GM20431 (cell line): Measurements from ENCODE around the gene HOXA3.

Experiments used
- in situ Hi-C: fragments of 300-500 bp; cut with MseI, MboI; formaldehyde crosslinking; loops from one replicate; pipeline ENCODE4 v1.15.0; 2020; ENCODE audit warnings: low sequenced_read_pairs; ENCODE audit not compliant: unreplicated experiment

Gene HOXA3

DNA sequence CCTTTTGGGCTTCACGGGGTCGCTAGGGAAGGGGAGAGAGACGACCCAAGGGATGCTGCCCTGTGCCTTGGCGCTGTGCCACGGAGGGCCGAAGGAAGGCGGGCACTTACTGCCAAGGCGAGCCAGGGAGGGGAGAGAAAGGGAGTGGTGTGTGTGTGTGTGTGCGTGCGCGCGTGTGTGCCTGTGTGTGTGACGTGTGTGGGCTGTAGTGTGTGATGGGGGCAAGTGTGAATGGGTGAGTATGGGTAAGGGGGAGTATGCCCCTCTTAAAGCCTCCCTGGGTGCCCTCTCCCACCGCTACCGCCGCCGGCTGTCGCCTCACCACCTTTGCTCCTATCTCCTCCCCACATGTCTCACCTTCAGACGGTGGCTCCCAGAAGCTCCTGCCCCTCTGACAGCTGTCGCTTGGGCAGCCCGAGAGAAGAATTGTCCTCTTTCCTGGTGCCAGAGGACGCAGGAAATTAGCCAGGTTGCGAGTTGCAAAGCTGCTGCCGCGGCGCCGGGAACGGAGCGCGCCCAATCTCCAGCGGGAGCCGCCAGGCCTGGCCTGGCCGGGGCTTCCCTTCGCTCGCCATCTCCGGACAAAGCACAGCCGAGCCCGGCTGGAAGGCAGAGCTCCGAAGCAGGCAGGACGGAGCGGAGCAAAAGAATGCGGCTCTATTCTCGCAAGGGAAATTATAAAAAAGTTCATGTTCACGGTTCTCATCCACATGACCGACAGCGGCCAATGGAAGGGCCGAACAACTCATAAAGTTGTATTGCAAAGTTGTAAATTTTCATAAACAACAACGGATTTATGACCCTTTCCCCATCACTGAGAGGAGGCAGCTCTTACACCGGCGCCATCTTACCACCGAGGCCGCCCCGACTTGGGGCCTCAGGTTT lies at the start of gene HOXA3:
HOXA3 (minus strand) TSS at position 653 of the 885 bp plus-strand sequence. CDS start 41,943 bp downstream, outside the sequence.
- in situ Hi-C loops: loop anchor here (25.0 kb wide), 2 partner anchors 765 to 1290 kb away; no protein-coding TSS in a partner anchor

DNA sequence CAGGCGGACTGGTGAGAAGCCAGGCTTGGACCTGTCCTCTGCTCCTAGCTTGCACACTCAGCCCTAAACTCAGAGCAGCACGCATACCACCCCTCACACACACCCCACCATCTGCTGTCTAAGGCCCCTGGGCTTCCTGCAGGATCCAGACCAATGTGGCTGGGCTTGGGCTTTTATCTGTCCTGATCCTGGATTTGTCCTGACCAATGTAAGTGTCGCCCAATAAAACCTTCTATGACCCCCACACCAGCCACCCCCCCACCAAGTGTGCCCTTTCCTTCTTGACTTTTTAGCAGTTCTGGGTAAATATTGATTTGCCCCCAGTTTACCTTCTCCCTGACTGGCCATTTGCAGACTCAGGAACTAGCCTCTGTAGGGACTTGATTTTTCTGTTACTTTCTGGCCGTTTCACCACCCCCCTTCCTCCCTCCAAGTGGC lies 49.2 kb upstream of the HOXA3 start:
- in situ Hi-C loops: loop anchor here (10.0 to 25.0 kb wide), 2 partner anchors 361 to 723 kb away; no protein-coding TSS in a partner anchor

DNA sequence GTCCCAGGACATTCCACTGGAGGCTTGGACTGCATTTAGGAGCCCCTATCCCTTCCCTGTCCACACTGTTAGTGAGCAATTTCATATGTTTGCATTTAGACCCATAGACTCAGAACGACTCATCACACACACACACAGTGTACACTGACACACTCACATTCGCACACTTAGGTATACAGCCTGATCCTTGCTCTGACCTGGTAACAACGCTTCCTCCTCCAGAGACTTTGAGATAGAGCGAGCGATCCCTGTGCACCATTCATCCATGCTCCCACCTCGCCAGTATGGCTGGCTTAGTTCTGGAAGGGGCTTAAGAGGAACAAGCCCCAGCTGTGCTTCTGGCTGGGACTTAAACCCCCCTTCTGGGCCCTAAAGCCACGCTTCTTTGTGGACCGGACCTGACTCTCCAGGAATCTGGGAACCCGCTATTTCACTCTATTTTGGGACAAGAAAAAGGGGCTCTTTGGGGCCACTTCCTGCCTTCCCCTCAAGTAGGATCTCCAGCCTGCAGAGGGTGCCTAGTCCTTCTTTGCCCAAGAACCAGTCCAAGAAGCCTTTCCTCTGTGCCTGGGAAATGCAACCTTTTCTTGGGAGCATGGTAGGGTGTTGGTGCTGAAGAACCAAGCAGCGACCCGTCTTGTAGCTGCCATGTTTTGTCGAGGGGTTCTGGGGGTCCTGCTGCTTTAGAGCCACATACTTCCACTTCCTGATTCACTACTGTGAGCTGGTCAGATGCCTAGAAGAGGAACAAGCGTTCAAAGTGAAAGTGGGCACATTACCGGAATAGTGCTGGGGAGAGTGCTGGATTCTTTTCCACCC lies 48.6 kb upstream of the HOXA3 start:
- in situ Hi-C loops: loop anchor here (10.0 to 25.0 kb wide), 2 partner anchors 361 to 724 kb away; no protein-coding TSS in a partner anchor

DNA sequence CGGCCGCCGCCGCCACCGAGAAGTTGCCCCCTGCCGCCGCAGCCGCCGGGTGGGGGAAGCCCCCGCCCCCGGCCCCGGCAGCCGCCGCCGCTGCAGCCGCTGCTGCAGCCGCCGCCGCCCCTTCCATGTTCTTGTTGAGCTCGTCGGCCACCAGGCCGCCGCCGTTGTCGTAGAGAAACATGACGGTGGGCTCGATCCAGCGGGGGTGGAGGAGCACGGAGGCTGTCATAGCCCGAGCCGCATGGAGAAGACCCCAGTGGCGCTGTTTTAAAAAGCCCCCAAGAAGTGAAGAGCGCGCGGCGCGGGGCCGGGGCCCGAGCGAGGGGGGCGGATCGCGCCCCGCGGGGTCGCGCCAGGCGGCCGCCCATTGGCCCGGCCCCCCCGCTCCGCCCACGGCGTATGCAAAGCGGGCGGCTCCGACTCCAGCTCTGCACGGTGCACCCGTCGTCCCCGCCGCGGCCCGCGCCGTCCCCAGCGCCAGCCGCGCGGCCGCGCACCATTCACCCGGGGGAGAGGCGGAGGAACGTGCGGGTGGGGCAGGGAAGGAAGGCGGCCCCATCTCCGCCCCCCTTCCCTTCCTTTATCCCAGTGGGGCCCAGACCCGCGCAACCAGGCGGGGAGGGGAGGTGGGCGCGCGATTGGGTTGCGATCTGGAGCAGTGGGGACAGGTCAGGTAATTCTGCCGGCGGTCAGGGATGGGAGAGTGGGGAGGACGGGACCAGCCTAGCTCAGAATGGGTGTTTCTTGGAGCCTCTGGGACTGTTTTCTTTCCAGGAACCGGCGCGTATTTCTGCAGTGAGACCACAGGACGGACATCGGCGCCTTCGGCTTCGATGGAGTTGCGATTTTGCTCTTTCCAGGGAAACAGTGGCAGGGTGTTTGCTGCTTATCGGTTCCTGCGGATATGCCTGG lies 47.7 kb upstream of the HOXA3 start, which contains the start of gene HOXA13:
HOXA13 (minus strand) TSS at position 243 of the 912 bp plus-strand sequence; CDS start at position 229, 14 bp downstream.
- in situ Hi-C loops: loop anchor here (10.0 to 25.0 kb wide), 2 partner anchors 362 to 725 kb away; no protein-coding TSS in a partner anchor

DNA sequence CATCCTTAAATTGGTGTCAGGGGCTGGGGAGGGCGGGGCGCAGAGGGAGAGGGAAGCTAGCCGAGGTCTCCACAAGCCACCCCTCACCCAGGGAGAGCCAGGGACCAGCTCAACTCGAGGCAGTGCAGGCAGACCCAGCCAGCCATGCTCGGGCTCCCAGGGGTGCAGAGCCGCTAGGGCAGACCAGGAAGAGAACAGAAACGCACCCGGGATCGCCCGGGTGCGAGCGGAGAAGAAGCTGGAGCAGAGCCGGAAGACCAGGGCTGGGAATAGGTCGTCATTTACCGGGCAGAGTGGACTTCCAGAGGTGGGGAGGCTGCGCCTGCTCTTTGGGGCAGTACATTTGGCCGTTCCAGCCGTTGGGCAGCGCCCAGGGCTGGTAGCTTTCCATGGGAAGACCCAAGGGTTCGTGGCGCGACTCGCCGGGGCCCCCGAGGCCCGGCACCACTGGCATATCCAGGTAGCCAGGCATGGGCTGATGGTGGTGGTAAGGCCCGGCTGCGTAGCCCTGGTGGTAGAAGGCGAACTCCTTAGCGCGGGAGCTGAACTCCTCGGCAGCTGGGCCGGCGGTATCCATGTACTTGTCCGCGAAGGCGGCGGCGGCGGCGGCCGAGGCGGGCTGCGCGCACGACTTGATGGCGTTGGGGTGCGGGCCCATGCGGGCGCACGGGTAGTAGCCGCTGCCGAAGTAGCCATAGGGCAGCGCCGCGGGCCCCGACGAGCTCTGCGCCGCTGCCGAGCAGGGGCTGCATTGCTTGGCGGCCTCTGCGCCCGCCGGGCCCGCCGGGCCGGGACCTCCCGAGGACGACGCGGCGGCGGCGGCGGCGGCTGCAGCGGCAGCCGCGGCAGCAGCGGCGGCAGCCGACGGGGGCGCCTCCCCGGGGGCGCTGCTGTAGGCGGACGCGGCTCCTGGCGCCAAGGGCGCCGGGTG lies 46.8 kb upstream of the HOXA3 start:
- in situ Hi-C loops: no loop called here

DNA sequence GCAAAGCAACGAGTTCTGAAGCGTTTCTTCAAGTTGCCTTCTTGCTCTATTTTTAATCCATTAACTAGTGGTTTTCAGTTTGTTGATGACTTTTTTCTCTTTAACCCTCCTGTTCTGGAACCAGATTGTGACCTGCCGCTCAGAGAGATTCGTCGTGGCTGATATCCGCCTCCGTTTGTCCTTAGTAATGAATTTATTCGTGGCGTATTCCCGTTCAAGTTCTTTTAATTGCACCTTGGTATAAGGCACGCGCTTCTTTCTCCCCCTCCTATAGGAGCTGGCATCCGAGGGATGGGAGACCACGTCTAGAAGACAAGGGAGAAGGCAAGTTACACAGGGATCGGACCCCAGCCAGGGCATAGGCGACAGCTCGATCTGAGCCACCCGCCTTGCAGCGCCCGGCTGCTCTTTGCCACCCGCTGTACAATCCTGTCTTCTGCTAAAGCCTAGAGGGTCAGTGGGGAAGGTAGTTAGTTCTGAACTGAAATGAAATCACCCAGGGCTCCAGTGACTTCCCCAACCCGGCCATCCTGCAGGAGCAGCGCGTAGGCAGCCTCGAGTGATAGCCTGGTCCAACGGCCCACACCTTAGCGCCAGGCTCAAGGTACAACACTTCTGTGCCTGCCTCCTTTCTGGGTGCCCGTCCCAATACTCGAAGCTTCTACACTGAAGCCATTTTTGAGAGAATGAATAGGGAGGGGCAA lies 45.9 kb upstream of the HOXA3 start:
- in situ Hi-C loops: no loop called here

DNA sequence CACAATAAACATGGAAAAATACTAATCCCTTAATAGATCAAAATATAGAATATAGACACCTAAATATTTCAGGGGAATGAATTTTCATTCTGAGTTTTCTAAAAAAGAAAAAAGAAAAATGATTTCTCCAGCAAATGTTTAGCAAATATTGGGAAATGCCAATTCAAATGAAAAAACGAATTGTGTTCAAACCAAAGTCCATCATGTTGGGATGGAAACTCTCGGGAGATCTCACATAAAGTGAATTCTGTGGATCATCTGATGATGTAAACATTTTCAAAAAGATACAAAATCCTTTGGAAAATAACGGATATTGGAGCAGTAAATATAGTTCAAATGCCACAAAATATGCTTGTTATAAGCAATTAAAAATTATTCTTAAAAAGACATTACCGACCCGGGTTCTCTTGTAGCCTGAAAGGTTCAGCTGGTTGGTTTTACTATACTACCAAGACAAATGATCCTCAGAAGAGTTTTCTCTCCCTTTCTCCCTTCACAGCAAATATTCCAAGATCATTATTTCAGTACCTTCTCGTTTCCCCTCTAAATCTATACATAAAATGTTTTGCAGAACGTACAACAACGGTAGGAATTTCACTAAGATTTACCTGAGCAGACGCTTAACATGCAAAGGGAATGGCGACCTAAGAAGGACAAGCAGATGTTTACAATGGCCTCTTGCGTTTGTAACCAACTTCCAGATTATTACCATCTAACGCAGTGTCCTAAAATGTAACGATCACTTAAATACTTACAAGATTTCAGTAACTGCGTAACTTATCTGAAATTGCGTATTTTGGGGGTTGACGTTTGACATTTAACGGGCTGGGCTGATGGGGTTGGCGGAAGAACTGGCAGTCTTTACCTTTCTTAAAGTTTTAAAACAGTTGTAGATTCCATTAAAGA lies 45.0 kb upstream of the HOXA3 start:
- in situ Hi-C loops: no loop called here

DNA sequence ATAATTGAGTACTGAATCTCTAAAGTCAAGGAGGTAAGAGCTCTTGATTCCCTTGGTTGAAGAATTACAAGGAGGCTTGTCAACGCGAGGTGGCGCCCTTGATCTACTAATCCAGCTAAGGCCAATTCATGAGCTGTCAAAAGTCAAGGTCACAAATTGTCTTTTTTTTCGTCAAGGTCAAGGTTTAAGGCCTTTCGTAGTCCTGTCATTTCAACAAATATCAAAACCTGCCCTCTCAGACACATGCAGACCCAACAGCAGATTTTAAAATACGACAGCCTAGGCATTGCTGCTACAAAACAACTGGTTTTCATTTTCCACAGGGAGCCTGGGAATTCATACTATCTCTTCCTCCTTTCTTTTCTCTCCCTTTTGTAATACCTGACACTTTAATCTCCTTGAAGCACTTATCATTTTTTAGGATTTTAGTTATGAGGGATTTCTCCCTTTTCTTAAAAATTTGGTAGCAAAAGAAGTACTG lies 43.9 kb upstream of the HOXA3 start:
- in situ Hi-C loops: no loop called here

DNA sequence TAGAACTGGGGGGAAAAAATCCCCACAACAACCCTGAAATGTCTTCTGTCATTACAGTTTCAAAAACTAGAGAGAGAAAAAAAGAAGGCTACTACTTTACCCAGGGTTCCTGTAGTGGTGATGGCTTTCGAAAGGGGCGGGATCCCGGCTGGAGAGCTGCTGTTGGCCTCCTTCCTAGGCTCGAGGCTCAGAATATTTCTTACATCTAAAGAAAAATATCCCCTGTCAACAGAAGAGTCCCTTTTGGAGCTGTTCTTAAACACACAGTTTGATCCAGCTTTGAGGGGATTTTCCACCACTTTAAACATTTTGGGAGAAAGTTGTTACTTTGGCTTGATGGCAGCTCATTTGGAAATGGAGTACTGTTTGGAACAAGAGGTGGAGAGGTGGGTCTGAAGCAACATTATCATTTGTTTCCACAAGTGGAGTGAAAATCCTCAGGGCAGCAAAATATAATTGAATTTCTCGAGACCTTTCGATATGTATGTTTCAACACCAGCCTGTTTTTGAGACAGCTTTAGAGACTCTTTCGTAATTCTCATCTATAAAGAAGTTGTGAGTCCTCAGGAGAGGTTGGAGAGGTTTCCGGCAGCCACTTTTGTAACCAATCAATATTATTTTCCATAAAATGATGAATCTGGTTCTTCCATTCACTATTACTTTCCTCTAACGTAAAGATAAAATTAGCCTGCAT lies 42.5 kb upstream of the HOXA3 start:
- in situ Hi-C loops: no loop called here

DNA sequence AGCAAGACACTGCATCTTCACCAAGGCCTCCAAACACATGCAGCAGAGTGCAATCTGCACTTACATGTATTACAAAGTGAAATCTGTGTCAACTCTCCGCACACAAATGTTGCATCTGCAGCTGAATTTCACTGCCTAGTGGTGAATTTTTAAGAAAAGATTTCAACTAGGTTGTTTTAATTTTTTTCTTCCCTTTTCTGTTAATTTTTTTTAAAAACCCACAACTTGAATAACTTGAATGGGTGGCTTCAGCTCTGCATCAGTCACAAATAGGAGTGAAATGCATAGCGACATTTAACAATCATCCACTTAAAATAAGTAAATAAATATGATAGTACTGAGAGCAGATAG lies 41.6 kb upstream of the HOXA3 start:
- in situ Hi-C loops: no loop called here

DNA sequence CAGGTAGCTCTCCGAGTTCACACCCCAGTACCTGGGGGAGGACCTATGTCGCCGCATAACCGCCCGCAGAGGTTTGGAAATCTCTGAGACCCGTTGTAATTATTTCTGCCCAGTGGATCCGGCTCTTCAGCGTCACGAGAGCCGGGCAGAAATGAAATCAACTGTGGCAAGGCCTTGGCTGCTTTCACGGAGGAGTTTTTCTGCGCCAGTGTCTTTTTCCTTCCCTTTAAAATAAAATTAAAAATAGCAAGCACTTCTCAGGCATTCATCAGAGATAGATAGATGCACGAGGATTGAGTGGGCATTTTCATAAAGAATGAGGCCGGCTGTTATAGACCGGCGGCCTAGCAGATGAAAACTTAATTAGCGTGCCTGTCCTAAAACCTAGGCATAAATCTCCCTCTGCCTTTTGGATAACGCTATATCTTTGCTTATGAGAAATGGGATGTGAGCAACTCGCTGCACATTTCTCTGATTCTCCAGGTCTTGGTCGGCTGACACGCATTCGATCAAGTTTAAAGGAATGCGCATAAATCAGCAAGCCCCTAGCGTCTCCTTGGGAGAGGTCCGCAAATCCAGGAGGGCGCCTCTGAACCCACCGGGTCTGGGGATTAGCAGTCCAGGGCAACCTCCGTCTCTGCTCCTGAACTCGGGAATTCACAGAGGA lies 41.1 kb upstream of the HOXA3 start:
- in situ Hi-C loops: no loop called here

DNA sequence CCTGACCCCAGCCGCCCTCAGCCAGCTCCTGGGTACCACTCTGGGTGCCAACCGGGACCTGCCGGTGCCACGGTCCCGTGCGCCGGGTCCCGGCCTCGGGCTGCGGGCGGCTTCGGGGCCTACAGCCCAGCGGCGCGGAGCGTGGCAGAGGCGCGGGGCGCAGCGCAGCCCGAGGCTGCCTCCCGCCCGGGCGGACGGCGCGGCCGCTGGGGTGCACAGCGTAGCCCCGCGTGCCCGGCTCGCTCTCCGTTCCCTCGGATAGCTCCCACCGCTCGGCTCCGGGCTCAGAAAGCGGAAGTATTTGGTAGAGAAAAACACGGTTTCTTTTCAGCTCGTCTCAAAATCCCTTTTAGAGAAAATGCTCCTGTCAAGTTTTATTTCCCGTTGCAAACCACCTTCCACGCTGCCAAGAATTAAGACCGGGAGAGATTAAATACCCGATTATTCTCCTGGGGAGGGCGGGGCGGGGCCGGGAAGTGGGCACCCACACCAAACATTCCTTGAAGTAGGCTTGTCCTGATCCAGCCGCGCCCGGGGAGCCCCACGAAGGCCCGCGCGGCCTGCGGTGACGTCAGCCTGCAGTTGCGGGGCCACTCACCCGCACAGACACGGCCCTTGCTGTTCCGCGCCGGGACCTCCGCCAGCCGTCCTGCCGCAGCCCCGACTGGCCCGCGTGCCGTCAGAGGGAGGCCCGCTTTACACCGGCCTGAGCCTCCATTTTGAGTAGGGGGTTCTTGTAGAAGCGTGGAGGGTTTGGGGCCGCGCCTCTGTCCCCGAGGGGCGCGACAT lies 40.4 kb upstream of the HOXA3 start:
- in situ Hi-C loops: no loop called here

DNA sequence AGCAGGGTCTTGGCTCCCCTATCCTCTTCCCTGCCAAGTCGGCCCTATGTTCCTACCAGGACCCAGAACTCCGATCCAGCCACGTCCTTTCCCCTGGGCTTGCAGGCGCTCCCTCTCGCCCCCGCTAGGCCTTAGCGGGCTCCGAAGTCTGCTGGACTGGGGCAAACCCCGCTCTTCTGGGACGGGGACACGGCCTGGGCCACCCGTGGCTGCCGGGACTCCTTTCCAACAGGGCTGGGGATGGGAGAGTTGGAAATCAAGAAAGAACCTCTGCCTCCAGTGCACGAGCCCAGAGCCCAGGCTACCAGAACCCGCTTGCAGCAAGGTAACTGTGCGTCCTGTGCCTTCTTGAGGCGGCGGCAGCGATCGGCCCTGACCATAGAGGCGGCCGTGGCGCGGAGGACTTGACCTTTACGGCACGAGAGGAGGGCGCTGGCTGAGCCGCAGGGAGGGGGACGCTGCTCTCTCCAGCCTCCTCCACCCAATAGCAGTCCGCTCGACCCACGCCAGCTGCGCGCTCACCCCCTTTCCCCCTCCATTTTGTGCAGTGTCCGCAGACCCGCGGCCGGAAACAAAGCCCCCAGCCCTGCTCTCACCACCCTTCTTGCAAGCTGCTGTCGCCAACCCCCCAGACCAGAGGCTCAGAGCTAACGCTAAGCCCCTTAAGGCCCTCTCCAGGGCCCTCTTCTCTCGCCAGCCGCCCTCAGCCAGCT lies 39.6 kb upstream of the HOXA3 start:
- in situ Hi-C loops: no loop called here

DNA sequence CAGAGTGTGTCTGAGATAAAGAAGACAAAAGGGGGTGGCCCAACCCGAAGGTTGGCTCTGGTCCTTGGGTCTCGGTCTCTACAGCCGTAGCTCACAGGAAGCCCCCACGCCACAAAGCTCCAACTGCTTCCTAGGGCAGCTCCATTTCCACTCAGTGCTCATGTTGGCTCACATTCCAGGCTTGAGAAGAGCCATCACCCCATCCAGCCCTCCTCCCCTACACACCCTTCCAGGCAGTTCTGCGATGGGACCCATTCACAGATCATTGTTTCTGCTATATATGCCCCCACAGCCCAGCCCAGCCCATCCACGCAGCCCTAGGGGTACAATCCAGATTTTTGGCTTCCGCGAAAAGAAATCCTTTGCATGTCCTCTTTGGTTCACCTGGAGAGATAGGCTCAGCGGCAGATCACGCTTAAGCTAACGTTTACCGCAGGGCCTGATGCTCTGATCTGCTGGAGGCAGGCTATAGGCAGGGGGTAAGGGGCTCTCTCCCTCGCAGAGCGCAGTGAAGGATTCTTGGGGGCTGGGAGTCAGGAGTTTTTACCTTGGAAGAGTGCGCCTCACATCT lies 38.9 kb upstream of the HOXA3 start:
- in situ Hi-C loops: no loop called here
